GM12891 (cell line): Measurements from ENCODE around the gene PALM2AKAP2. TPM values are rescaled to one million over a fixed set of nuclear protein-coding genes. Genes with fewer than 3 reads are reported as not detected.

Experiments
- DNase-seq: peaks from one replicate; pipeline ENCODE4 v3.0.0; 2011; ENCODE audit warnings: low spot score; ENCODE audit not compliant: insufficient read length
- FAIRE-seq: peaks from 2 replicates; lab custom pipeline; 2011; peaks lifted over from hg19 to GRCh38; lab: Jason Lieb, UNC
- PAX5 ChIP-seq: IDR thresholded peaks from 2 replicates; pipeline ENCODE4 v1.6.1; 2011; ENCODE audit warnings: low read length, moderate library complexity, mild to moderate bottlenecking; ENCODE audit not compliant: insufficient read depth, severe bottlenecking
- POLR2A ChIP-seq: IDR thresholded peaks from 2 replicates; pipeline ENCODE4 v1.6.1; 2011; ENCODE audit warnings: low read depth, low read length, control low read depth
- POLR2AphosphoS5 ChIP-seq: IDR thresholded peaks from 2 replicates; pipeline ENCODE4 v1.6.1; 2011; ENCODE audit warnings: low read depth, low read length, control low read depth
- POU2F2 ChIP-seq: IDR thresholded peaks from 2 replicates; pipeline ENCODE4 v1.6.1; 2011; ENCODE audit warnings: low read depth, mild to moderate bottlenecking, control low read depth, low read length, moderate library complexity
- SPI1 ChIP-seq: IDR thresholded peaks from 2 replicates; pipeline ENCODE4 v1.6.1; 2011; ENCODE audit warnings: low read depth, low read length, control low read depth
- TAF1 ChIP-seq: IDR thresholded peaks from 2 replicates; pipeline ENCODE4 v1.6.1; 2011; ENCODE audit warnings: low read depth, low read length, control low read depth
- polyA plus RNA-seq: library from polyadenylated mRNA; unstranded; fragments of >200 nt; gene quantifications from one replicate; pipeline ENCODE4 v1.2.1, GENCODE V29; 2012; ENCODE audit warnings: low read depth, missing spikeins, inconsistent platforms; ENCODE audit not compliant: missing spikeins

The PALM2AKAP2 gene
- polyA plus RNA-seq: not detected

DNA sequence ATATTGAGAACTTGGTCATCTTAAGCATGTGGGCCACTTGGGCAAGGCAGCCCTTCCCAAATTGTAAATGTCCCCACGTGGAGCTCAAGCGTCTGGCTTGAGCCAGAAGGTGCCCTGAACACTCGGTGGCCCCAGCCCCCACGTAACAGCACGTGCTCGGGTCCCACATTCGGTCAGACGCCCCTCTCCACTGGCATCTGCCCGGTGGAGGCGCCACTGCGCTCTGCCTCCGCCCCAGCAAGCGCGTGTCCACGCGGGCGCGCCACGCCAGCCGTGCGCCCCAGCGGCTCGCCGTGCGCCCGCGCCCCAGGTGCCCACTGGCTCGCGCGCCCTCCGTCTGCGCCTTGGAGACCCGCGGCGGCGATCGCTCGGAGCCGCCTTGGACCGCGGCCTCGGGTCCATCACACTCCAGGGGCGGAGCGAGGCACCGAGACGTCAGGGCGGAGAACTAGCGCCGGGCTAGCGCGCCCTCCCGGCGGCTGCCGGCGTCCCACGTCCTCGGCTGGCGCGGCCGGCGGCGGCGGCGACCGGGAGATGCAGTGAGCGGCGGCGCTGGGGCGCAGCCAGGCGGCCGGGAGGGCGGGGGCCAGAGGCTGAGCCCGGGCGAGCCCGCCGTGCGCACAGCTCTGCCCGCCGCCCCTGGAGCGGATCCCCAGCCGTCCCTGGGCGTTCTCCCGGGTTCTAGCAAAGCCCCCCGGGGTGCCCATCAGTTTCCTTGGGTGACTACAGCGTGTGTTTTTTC is at the start of gene PALM2AKAP2:
TSS of gene PALM2AKAP2 (plus strand) at position 488 of the 742 bp plus-strand sequence. CDS start 291 bp downstream, outside the sequence.
- DNase-seq: peak; percentile 25
- TF ChIP-seq POU2F2: no peak
- TF ChIP-seq POLR2AphosphoS5: no peak
- TF ChIP-seq TAF1: no peak
- TF ChIP-seq PAX5: no peak
- TF ChIP-seq SPI1: no peak
- TF ChIP-seq POLR2A: no peak
- no peak for FAIRE-seq

DNA sequence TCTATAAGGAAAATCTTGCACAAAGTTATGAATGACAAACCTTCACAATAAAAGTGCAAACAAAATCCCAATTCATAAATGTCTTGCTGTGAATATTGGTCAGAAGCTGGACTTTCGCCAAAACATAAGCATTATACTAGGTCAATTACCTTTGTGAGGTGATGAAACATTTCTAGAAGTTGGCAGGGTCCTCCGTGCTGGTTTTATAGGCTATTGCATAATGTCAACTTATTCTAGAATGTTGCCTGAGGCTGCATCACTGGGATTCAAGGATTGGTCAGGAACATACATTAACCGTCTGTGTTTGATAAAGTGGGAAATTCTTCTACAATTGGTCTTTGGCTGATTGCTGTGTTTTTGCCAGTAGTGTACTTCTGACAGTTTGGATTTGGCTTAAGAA is 49.8 kb upstream of the PALM2AKAP2 start:
- FAIRE-seq (no peak), DNase-seq (no peak)
- TF ChIP-seq POLR2A: no peak
- no peak for TF ChIP-seq POU2F2
- no peak for TF ChIP-seq TAF1
- no peak for TF ChIP-seq PAX5
- no peak for TF ChIP-seq POLR2AphosphoS5
- no peak for TF ChIP-seq SPI1

DNA sequence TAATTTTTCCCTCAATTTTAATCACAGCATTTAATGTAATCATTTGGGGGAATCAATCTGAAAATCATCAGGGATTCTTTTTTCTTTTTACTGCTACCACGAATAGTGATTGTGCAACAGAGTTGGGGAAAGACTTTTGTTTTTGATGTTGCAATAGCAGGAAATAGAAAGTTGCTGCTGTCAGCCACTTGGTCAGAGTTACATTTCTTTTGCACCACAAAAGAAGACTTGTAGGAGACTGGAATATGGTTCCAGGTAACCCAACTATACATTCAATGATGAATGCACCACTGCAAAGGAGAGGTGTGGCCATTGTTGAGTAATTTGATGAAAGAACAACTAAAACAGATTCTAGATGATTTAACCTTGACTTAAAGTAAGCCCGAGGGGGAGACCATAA is 46.3 kb upstream of the PALM2AKAP2 start:
- TF ChIP-seq POU2F2 (no peak), POLR2A (no peak), SPI1 (no peak), POLR2AphosphoS5 (no peak), TAF1 (no peak), PAX5 (no peak)
- FAIRE-seq (no peak), DNase-seq (no peak)

DNA sequence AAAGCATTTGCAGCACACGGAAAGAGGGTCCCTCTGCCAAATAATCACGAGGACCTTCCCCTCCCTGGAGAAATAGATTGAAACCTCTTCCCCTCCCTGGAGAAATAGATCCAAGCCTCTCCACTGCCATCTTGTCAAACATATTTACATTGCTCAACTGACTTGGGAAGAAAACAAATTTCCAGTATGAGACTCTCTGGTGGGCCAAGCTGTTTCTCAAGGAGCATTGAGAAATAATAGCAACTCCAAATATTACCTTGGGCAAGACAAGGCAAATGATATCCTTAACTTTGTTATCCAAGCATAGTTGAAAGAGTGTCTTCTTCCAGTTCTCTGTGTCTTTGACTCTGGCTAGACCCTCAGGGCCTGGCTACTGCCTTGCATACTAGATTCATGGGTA is 45.2 kb upstream of the PALM2AKAP2 start:
- FAIRE-seq: no peak
- DNase-seq: no peak
- TF ChIP-seq POLR2A (no peak), POU2F2 (no peak), POLR2AphosphoS5 (no peak), PAX5 (no peak), SPI1 (no peak), TAF1 (no peak)

DNA sequence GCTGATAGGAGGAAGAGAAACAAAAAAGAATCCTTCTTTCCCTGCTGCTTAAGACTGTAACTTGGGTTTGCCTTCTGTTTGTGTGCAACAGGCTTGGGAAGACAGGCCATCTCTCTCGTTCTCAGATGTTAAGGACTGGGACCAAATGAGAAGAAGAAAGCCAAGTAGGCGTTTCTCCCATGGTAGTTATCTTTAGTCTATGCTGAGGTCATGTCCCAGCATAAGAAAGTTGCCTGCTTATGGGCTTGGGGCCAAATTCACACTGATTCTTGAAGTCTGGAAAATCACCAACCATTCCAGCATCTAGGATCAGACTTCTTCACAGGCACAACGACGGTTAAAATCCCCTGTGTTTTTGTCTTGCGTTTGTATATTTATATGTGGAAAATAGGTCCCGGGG is 44.2 kb upstream of the PALM2AKAP2 start:
- no peak for TF ChIP-seq POLR2A
- TF ChIP-seq PAX5: no peak
- TF ChIP-seq TAF1: no peak
- no peak for TF ChIP-seq POU2F2
- no peak for TF ChIP-seq SPI1
- no peak for TF ChIP-seq POLR2AphosphoS5
- no peak for DNase-seq
- no peak for FAIRE-seq

DNA sequence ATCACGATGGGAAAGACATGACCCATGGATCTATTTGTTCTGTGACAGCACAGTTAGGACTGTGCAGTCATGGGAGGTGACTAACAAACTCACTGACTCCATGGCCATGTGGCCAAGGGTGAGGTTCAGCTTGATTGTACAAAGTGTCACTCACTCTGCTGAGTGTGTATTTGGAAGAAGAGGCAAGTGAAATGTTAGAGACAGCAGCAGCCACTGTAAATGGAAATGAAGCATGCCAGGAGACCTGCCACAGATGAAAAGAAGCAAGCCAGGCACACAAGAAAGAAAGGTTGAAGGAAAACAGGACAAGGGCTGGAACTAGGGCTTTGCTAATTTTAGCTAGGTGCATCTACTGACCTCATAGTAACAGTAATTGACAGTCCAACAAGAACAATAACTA is 42.7 kb upstream of the PALM2AKAP2 start:
- DNase-seq (no peak), FAIRE-seq (no peak)
- TF ChIP-seq POLR2A (no peak), POLR2AphosphoS5 (no peak), POU2F2 (no peak), TAF1 (no peak), PAX5 (no peak), SPI1 (no peak)

DNA sequence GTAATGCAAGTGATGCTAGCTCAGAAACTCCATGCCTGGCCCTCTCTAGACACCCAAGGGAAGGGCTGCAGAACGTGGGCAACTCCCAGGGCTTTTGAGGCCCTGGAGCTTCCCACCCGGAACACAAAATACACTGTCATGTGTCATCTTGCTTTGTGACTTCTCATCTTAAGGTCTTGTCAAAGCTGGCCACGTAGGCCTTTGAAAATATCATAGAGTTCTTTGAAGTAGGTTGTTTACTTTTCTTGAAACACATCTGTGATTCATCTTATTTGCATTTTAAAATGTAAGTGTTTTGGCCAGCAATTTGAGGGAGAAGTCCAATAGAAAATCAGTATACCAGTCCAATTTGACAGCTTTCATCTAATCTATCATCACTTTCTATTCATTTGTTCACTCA is 40.2 kb upstream of the PALM2AKAP2 start:
- FAIRE-seq (no peak), DNase-seq (no peak)
- no peak for TF ChIP-seq POLR2AphosphoS5
- no peak for TF ChIP-seq TAF1
- TF ChIP-seq POLR2A: no peak
- no peak for TF ChIP-seq SPI1
- TF ChIP-seq PAX5: no peak
- no peak for TF ChIP-seq POU2F2

DNA sequence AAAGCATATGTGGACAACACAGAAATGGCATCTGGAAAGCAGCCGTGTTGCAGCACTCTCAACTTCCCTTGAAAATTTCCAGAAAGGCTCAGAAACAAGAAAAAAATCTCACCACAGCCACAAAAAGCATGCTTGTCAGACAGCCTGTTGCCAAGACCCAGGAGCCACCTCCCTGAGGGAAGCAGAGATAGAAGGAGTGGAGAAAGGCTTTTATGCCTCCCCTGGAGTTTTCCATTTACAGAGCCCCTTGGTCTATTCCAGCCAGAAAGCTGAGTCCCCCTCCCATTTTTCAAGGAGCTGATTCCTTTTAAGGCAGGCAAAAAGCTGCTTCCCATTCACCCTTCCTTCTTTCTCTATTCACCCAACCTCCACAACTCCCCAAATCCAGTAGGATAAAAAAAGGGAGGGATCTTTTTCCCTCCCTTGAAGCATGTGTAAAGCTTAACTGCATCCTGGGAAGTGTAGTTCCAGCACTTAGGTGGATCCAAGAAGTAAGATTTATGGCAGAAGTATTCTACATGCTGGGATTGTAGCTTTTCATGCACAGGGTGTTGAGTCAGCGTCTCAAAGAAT is 37.1 kb upstream of the PALM2AKAP2 start:
- DNase-seq: no peak
- TF ChIP-seq SPI1: no peak
- TF ChIP-seq POLR2A: no peak
- TF ChIP-seq POU2F2: no peak
- TF ChIP-seq PAX5: no peak
- TF ChIP-seq POLR2AphosphoS5: no peak
- no peak for TF ChIP-seq TAF1
- FAIRE-seq: no peak

DNA sequence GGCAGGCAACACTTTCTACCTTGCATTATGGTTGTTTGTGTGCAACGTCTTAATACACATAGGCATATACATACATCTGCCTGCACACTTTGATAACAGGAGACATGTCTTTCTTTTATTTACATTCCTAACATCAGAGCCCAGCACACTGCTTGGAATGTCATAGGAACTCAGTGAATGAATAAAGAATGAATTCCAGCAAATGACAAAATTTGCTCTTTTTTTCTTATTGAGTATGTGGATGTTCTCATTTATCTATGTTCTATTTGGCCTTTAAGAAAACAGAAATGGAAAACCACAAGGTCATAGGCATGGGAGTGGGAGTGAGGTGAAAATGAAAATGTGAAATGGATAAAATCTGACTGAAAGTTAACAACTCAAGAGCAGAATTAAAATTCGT is 36.3 kb upstream of the PALM2AKAP2 start:
- DNase-seq (no peak), FAIRE-seq (no peak)
- no peak for TF ChIP-seq POLR2A
- no peak for TF ChIP-seq SPI1
- no peak for TF ChIP-seq POU2F2
- no peak for TF ChIP-seq TAF1
- no peak for TF ChIP-seq POLR2AphosphoS5
- TF ChIP-seq PAX5: no peak

DNA sequence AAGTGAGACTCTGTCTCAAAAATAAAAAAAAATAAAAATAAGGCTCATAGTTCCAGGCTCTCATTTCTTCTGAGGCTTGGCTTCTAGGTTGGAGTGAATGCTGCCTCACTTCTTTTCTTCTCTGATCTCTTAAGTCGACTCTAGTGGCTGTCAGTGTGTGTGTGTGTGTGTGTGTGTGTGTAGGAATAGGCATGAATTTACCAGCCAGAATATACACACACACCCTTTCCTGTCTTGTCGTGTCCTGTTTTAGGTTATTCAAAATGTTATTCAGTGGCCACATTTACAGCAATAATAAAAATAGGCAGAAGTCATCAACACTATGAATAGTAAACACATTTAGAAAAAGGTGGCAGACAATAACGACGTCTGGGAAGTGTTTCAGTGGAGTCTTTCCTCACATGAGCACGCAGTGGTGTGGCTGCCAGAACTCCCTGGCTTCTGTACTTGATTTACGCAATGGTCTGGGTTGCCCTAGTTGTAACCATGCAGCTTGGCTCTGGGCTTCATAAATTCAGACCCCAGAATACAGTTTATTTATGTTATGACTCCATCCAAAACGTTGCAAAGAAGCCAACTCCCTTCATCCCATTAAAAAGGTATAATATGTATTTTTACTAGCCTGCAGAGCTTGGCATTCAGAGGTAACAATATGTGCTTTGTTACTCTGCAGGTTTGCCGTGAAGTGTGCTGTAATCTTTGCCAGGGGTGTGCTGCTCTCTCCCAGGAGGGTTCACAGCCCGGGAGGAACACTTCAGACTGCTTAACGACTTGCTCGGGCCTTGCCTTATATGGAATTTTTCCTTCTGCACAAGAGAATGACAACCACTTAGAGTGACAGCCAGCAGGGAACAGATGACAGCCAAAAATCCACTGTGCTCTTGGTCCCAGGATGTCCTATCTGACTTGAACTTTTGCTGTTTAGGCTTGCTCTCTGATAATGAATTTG is 34.4 kb upstream of the PALM2AKAP2 start:
- FAIRE-seq: no peak
- no peak for DNase-seq
- TF ChIP-seq POLR2A: no peak
- TF ChIP-seq POLR2AphosphoS5: no peak
- TF ChIP-seq TAF1: no peak
- TF ChIP-seq SPI1: no peak
- TF ChIP-seq PAX5: no peak
- TF ChIP-seq POU2F2: no peak
